Astrocyte of the hippocampus (primary cell): ENCODE results near the gene SHISA7.

Experiments
- DNase-seq: peaks from one replicate; pipeline ENCODE4 v3.0.0; 2011; ENCODE audit warnings: low read depth, low spot score

The SHISA7 gene

DNA sequence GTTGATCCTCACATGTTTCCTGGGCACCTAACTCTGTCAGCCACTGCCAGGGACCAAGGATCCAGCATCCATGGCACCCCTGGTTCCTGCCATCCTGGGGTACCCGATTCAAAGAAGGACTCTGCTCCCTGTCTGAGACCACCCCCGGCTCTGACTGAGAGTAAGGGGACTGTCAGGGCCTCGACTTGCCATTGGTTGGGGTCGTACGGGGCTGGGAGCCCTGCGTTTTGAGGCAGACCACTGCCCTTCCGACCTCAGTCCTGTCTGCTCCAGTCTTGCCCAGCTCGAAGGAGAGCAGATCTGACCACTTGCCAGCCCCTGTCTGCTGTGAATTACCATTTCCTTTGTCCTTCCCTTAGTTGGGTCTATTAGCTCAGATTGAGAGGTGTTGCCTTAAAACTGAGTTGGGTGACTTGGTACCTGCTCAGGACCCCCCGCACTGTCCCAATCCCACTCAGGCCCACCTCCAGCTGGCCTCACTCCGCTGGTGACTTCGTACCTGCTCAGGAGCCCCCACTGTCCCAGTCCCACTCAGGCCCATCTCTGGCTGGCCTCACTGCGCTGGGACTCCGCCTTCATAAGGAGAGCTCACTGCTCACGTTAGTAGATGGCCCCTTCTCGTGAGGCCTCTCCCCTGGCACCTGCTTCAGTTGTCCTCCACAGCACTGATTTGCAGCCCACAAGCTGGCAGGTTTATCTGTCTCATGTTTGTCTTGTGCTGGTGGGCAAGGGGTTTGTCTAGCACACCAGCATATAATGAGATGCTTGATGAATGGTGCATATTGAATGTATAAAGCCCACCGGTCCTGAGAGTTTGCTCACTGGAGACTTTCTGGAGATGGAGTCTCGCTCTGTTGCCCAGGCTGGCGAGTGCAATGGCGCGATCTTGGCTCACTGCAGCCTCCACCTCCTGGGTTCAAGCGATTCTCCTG is 53.4 kb downstream of the SHISA7 start:
- DNase-seq = no peak

DNA sequence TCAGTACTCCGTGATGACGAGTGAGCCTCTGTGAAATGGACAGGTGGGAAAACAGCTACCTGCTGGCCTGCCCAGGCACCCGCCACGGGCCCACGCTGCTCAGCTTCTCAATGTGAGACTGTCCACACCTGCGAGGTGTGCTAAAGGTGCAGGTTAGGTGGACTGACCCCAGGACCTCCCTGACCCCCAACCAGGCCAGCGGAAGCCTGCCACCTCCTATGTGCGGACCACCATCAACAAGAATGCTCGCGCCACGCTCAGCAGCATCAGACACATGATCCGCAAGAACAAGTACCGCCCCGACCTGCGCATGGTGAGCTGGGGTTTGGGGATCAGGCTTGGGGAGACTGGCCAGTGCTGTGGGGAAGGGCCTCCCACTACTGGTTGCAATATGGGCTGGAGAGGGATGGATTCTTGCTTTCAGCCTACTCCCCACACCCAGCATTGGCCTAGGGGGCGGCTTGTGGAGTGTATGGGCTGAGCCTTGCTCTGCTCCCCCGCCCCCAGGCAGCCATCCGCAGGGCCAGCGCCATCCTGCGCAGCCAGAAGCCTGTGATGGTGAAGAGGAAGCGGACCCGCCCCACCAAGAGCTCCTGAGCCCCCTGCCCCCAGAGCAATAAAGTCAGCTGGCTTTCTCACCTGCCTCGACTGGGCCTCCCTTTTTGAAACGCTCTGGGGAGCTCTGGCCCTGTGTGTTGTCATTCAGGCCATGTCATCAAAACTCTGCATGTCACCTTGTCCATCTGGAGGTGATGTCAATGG is 55.2 kb downstream of the SHISA7 start:
- no peak for DNase-seq

DNA sequence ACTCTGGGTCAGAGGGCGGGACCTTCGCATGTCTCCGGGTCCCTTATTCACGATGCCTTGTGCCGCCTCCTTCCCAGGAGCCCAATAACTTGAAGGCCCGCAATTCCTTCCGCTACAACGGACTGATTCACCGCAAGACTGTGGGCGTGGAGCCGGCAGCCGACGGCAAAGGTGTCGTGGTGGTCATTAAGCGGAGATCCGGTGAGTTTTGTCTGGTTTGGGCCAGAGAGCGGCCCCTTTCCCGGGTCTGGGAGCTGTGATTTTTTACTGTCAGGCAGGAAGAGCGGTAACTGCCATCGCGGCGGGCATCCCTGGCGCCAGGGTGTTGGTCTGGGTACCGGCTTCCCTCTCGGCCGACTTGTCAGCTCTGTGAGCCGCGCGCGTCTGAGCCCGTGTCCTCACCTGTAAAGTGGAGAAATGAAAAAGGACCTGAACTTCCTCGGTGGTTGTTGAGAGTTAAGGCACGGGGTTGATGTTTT is 56.6 kb downstream of the SHISA7 start:
- peak; percentile 59 for DNase-seq

DNA sequence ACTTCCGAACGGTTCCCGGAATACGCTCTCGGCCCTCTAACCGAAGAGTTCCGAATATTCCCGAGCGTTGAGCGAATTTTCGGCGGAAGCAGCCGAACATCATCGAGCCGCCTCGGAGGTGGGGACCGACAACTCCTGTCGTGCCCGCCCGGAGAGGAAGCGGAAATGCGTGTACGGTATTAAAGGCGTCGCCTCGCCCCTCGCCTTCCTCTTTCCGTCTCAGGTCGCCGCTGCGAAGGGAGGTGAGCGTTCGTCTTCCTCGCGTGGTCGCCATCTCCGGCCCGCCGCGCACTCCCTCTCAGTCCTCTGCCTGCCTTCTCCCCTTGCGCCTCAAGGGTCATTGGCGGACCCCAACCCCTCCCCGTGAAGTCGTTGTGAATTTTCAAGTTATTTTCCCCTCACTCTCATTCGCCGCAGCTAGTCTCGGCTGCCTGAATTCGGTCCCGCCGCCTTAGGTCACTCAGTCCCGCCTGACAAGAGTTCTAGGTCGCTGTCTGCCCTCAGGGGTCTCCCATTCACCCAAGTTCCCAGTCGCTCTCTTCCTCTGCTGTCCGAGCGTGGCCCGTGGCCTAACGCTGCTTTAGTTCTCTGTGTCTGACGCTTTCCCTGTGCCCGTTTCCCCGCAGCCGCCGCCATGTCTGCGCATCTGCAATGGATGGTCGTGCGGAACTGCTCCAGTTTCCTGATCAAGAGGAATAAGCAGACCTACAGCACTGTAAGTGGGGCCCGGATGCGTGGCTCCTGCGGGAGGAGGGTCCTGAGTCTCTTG is 57.2 kb downstream of the SHISA7 start, which contains the start of gene RPL28:
Gene RPL28 (plus strand): TSS at position 209 of the 769 bp plus-strand sequence. CDS start 426 bp downstream, at position 635.
- DNase-seq = peak; percentile 99

DNA sequence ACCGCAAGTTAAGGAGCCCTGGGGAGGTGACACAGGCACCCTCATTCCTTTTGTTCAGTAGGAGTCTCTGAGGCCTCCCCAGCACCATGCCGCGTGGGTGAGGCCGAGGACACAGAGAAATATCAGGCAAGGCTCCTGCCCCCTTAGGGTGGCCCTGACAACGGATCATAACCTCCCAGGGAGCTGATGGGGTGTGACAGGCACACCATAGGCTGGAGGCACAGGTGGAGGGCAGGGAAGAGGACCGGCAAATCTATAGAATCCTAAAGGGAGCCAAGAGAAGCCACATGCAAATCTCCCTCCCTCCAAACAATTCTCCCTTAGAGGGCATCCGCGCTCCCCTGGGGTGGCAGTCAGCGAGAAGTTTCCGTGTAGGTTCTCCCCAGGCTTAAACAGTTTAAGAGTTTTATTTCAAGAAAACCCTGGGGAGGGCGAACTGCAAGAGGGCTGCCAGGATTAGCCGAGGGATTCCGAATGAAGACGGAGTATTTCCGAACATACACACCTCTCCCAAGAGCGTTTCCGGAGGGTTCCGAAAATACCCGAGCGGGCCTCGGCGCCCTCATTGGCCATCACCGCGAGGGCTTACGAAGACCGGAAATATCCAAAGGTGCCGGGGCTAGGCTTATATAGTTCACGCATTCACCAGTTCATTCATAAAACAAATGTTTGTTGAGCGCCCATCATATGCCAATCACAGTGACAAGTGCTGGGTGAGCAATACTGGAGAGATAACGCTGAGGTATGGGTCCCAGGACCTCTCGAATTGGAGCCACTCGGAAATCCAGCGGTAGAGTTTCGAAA is 58.0 kb downstream of the SHISA7 start:
- peak; percentile 98 for DNase-seq

DNA sequence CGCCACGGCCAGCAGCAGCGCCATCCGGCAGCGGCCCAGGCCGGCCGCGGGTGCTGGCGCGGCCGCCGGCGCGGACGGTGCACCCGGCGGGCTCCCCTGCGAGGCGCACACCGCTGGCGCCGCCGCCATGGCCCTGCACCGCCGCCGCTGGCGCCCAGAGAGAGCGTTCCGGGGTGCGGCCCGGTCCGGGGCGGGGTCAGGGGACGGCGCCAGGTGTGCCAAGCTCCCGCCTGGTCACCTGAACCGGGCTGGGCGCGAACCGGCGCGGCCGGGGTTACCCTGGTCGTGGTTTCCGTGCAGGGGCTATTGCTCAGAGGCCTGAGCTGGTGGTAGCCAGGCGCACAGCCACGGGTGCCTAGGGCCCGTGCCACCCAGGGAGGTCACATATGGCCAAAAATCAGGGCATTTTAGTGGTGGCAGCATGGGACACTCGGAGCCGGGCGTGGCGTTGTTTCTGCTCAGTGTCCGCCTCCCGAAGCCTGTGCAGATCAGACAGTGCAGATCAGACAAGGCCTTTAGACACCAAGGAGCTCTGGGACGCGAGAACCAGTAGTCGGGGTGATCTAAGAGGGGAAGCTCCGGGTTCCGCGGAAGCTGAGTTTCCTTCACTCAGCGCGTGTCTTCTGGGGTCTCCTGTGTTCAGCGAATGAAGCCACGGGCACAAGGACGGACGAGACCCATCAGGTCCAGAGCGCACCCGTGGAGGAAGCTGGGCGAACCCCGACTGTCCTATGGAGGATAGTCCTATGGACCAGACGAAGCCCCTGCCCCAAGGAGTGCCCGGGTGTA is 58.8 kb downstream of the SHISA7 start, which contains the start of gene TMEM238:
Gene TMEM238 (minus strand): TSS at position 162 of the 789 bp plus-strand sequence. CDS start 33 bp downstream, at position 129.
- no peak for DNase-seq

DNA sequence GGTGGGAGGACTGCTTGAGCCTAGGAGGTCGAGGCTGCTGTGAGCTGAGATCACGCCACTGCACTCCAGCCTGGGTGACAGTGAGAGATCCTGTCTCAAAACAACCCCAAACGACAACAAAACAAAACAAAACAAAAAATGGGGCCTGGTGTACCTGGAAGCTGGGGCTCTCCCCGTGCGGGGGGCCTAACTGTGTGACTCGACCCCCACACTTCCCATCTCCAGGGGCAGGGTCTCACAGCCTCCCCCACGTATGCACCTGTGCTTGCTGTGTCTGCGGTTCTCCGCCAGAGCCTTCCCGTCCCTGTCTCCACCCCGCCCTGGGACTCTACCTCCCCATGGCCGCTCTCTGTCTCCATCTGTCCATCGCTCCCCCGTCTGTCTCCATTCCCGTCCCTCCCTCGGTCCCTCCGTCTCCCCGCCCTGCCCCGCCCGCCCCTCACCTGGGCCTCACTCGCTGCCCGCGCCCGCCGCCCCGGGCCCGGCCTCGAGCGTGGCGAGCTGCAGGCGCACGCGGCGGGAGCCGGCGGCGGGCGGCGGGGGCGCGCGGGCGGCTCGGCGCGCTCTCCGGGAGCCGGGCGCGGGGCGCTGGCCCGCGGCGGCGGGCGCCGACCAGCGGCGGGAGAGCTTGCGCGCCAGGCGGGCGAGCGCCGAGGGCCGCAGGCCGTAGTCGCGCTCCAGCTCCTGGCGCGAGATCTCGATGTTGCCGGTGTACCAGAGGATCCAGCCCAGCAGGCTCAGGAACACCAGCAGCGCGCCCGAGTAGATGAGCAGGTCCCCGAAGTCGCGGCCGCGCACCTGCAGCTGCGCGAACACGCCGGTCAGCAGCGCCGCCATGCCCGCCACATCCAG is 59.6 kb downstream of the SHISA7 start:
- DNase-seq = peak; percentile 91

DNA sequence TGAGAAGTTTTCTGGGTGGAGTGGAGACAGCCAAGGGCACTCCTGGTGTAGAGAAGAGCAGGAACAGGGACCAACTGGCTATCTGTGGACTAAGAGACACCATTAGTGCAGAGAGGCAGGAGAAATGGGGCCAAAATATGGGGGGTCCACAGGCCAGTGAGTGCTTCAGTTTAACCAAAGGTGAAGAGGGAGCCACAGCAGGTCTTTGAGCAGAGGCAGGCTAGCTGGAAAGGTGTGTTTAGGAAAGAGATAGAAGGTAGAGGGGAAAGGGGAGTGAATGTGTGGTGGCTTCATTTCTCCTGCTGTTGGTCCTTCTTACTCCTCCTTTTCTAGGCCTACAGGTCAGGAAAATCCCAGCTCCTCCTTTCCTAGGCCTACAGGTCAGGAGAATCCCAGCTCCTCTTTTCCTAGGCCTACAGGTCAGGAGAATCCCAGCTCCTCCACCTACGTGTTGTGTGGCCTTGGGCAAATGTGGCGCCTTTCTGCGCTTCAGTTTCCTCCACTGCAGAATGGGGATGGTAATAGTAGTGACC is 60.5 kb downstream of the SHISA7 start:
- DNase-seq = no peak

DNA sequence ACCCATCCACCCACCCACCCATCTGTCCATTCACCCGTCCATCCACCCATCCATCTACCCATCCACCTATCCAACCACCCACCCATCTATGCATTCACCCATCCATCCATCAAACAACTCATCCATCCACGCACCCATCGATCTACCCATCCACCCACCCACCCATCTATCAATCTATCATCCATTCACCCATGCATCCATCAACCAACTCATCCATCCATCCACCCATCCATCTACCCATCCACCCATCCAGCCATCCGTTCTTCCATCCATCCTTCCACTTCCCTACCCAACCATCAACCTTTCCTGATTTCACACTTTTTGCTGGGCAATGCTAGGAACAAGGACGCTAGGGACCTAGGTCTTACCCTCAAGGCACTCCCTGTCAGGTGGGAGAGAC is 61.1 kb downstream of the SHISA7 start:
- no peak for DNase-seq

DNA sequence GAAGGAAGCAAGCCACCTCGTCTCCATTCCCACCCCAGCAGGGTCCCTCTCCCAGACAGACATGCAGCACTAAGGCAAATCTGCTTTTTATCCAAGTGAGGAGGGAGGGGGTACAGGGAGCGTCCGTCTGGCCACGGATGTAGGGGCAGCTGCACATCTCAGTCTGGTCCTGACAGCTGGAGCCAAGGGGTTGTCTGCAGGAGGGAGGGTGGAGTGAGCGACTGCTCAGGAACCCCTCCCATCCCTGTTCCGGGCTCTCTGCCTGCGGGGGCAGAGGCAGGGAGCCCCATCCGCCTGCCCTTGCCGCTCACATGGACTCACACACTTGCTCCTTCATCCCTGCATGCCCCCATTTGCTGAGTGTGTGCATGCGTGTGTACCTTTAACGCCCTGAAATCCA is 63.9 kb downstream of the SHISA7 start:
- DNase-seq = no peak
